Naive B cell (primary cell): Measurements from ENCODE around the gene BSND. TPM values are rescaled to one million over a fixed set of nuclear protein-coding genes. Genes with fewer than 3 reads are reported as not detected.
A peak's percentile ranks its signal among the peaks of the same experiment; 100 is the strongest.
"Not testable (repeated sequence)": the region's sequence is repeated elsewhere in the genome, so short reads cannot be mapped to it uniquely, and the experiment has no call there.

Experiments
- ATAC-seq, 2 donors: fragments of 150-1000 bp; cut with Tn5 transposase; 2 replicates each; pipeline ENCODE4 v1.10.0; 2021; ENCODE audit warnings: low read depth in 2 of 2, mild to moderate bottlenecking in 2 of 2, moderate library complexity in 2 of 2
- DNase-seq: peaks from one replicate; pipeline ENCODE4 v3.0.0; 2022
- H3K27ac Mint-ChIP-seq, 6 donors: one replicate each; pipeline ENCODE4 v1.8.0; 2020 to 2022; ENCODE audit warnings: mild to moderate bottlenecking in 6 of 6, mixed read lengths in 6 of 6, moderate library complexity in 5 of 6, inconsistent platforms in 2 of 6
- H3K27me3 Mint-ChIP-seq, 3 donors: one replicate each; pipeline ENCODE4 v1.8.0; 2021 to 2022; ENCODE audit warnings: mixed read lengths in 3 of 3, mild to moderate bottlenecking in 1 of 3
- H3K36me3 Mint-ChIP-seq, 2 donors: one replicate each; pipeline ENCODE4 v1.8.0; 2020 to 2022; ENCODE audit warnings: mixed read lengths in 2 of 2, inconsistent platforms in 1 of 2, mild to moderate bottlenecking in 1 of 2
- H3K4me1 Mint-ChIP-seq, 3 donors: one replicate each; pipeline ENCODE4 v1.8.0; 2020 to 2022; ENCODE audit warnings: mixed read lengths in 3 of 3, inconsistent platforms in 1 of 3, mild to moderate bottlenecking in 1 of 3, moderate library complexity in 1 of 3
- H3K4me3 Mint-ChIP-seq, 8 donors: one replicate each; pipeline ENCODE4 v1.8.0; 2020 to 2022; ENCODE audit warnings: mild to moderate bottlenecking in 8 of 8, mixed read lengths in 8 of 8, moderate library complexity in 8 of 8, inconsistent platforms in 2 of 8
- H3K9me3 Mint-ChIP-seq, 7 donors: one replicate each; pipeline ENCODE4 v1.8.0; 2020 to 2022; ENCODE audit warnings: mixed read lengths in 7 of 7, mild to moderate bottlenecking in 5 of 7, inconsistent platforms in 2 of 7, moderate library complexity in 1 of 7
- polyA plus RNA-seq, 6 donors: library from polyadenylated mRNA; unstranded; fragments of 300-500 nt; fragmentation: Illumina TruSeq; gene quantifications; one replicate each; pipeline ENCODE4 v1.2.3, GENCODE V29; 2021; ENCODE audit warnings: low read depth in 6 of 6

BSND gene
- polyA plus RNA-seq, 6 donors from 2014 or later: not detected

GRCh38 chr1:55021942-55022546 is 23.3 kb downstream of the BSND start:
- Mint-ChIP-seq H3K4me1 (peaks cover 0 to 8% (median 0%) of the 10 kb centered on the region in 3 donors), H3K27ac (no peak overlapping the region), H3K9me3 (no peaks in the 10 kb centered on the region), H3K27me3 (peaks cover 0 to 54% (median 22%) of the 10 kb centered on the region in 3 donors), H3K36me3 (no peaks in the 10 kb centered on the region), H3K4me3 (no peak overlapping the region)
- peak; percentile 48 to 58 for ATAC-seq
- peak; percentile 17 for DNase-seq

- H3K36me3 Mint-ChIP-seq, ATAC-seq, DNase-seq, H3K4me3 Mint-ChIP-seq, H3K4me1 Mint-ChIP-seq, H3K9me3 Mint-ChIP-seq, H3K27ac Mint-ChIP-seq: not testable (repeated sequence)
- H3K27me3 Mint-ChIP-seq: peaks cover 0 to 45% (median 19%) of the 10 kb centered on the region in 3 donors
These were observed 25.4 kb downstream of the BSND start for GRCh38 chr1:55024163-55024562.

- H3K4me1 Mint-ChIP-seq, H3K36me3 Mint-ChIP-seq: not testable (repeated sequence)
These were observed 27.9 kb downstream of the BSND start for GRCh38 chr1:55026682-55027081.

GRCh38 chr1:55031098-55031497 is 32.4 kb downstream of the BSND start:
- H3K27ac Mint-ChIP-seq, H3K9me3 Mint-ChIP-seq, H3K36me3 Mint-ChIP-seq, H3K4me3 Mint-ChIP-seq, H3K4me1 Mint-ChIP-seq, ATAC-seq, DNase-seq: not testable (repeated sequence)
- peaks cover 26 to 54% (median 35%) of the 10 kb centered on the region in 3 donors for H3K27me3 Mint-ChIP-seq

More at GRCh38 chr1:55026682-55027081, 27.9 kb downstream of the BSND start:
- H3K27me3 Mint-ChIP-seq: peaks cover 6 to 50% (median 10%) of the 10 kb centered on the region in 3 donors
- not testable (repeated sequence) for H3K27ac Mint-ChIP-seq, DNase-seq, H3K9me3 Mint-ChIP-seq, H3K4me3 Mint-ChIP-seq, ATAC-seq

- peaks cover 42 to 74% (median 49%) of the 10 kb centered on the region in 3 donors for H3K27me3 Mint-ChIP-seq
- no peak for ATAC-seq
- H3K4me3 Mint-ChIP-seq: no peak overlapping the region
These were observed 34.5 kb downstream of the BSND start for GRCh38 chr1:55033265-55033614.

GRCh38 chr1:55034476-55035133 is 35.9 kb downstream of the BSND start:
- Mint-ChIP-seq H3K4me1 (no peaks in the 10 kb centered on the region), H3K9me3 (peaks cover 0 to 4% (median 0%) of the 10 kb centered on the region in 7 donors), H3K27ac (no peak overlapping the region)

More at GRCh38 chr1:55033265-55033614, 34.5 kb downstream of the BSND start:
- H3K4me1 Mint-ChIP-seq: no peaks in the 10 kb centered on the region
- H3K27ac Mint-ChIP-seq: peak overlapping the region in 1 of 6 donors; percentile 3
- peaks cover 0 to 7% of the 10 kb centered on the region in 2 donors for H3K36me3 Mint-ChIP-seq
- peaks cover 0 to 4% (median 0%) of the 10 kb centered on the region in 7 donors for H3K9me3 Mint-ChIP-seq
- DNase-seq: no peak

GRCh38 chr1:55035904-55036303 is 37.2 kb downstream of the BSND start:
- Mint-ChIP-seq H3K4me3 (no peak overlapping the region), H3K27ac (no peak overlapping the region), H3K27me3 (peaks cover 53 to 77% (median 65%) of the 10 kb centered on the region in 3 donors), H3K9me3 (peaks cover 0 to 4% (median 0%) of the 10 kb centered on the region in 7 donors), H3K4me1 (peaks cover 0 to 3% (median 0%) of the 10 kb centered on the region in 3 donors), H3K36me3 (peaks cover 0 to 7% of the 10 kb centered on the region in 2 donors)
- DNase-seq (no peak), ATAC-seq (no peak)

More at GRCh38 chr1:55034476-55035133, 35.9 kb downstream of the BSND start:
- H3K27me3 Mint-ChIP-seq: peaks cover 51 to 77% (median 53%) of the 10 kb centered on the region in 3 donors
- H3K36me3 Mint-ChIP-seq: peaks cover 0 to 7% of the 10 kb centered on the region in 2 donors
- DNase-seq: no peak
- ATAC-seq: no peak
- H3K4me3 Mint-ChIP-seq: no peak overlapping the region

GRCh38 chr1:55037733-55038551 is 39.2 kb downstream of the BSND start:
- no peak overlapping the region for H3K27ac Mint-ChIP-seq
- ATAC-seq: no peak
- peaks cover 0 to 7% of the 10 kb centered on the region in 2 donors for H3K36me3 Mint-ChIP-seq
- H3K27me3 Mint-ChIP-seq: peaks cover 55 to 89% (median 81%) of the 10 kb centered on the region in 3 donors
- no peak overlapping the region for H3K4me3 Mint-ChIP-seq
- H3K9me3 Mint-ChIP-seq: peaks cover 0 to 4% (median 0%) of the 10 kb centered on the region in 7 donors
- DNase-seq: no peak
- H3K4me1 Mint-ChIP-seq: peaks cover 0 to 3% (median 0%) of the 10 kb centered on the region in 3 donors

- DNase-seq: no peak
- no peak for ATAC-seq
- Mint-ChIP-seq H3K4me1 (peaks cover 0 to 3% (median 0%) of the 10 kb centered on the region in 3 donors), H3K9me3 (peaks cover 0 to under 1% (median 0%) of the 10 kb centered on the region in 7 donors), H3K27me3 (peaks cover 55 to 83% (median 77%) of the 10 kb centered on the region in 3 donors), H3K36me3 (peaks cover 0 to 2% of the 10 kb centered on the region in 2 donors), H3K4me3 (no peak overlapping the region), H3K27ac (no peak overlapping the region)
These were observed 39.8 kb downstream of the BSND start for GRCh38 chr1:55038552-55038838.

- H3K4me1 Mint-ChIP-seq: peaks cover 0 to 3% (median 0%) of the 10 kb centered on the region in 3 donors
- no peaks in the 10 kb centered on the region for H3K36me3 Mint-ChIP-seq
- H3K4me3 Mint-ChIP-seq: no peak overlapping the region
- peak overlapping the region in 1 of 6 donors; percentile 90 for H3K27ac Mint-ChIP-seq
- ATAC-seq: no peak
- no peaks in the 10 kb centered on the region for H3K9me3 Mint-ChIP-seq
- peaks cover 55 to 80% (median 78%) of the 10 kb centered on the region in 3 donors for H3K27me3 Mint-ChIP-seq
- DNase-seq: no peak
These were observed 40.2 kb downstream of the BSND start for GRCh38 chr1:55038974-55039341.

- Mint-ChIP-seq H3K27me3 (peaks cover 53 to 78% (median 74%) of the 10 kb centered on the region in 3 donors), H3K9me3 (no peaks in the 10 kb centered on the region), H3K4me1 (peaks cover 0 to 3% (median 0%) of the 10 kb centered on the region in 3 donors), H3K27ac (peak within 1 kb of the TSS in 1 of 6 donors; percentile 90), H3K4me3 (peak within 1 kb of the TSS in 1 of 8 donors; percentile 59), H3K36me3 (no peaks in the 10 kb centered on the region)
- DNase-seq: no peak
- ATAC-seq: no peak
These were observed 40.8 kb downstream of the BSND start, which contains the start of gene PCSK9 for GRCh38 chr1:55039342-55040082. Gene PCSK9, plus strand, starts transcription at chr1:55039548. Its CDS starts 290 bp downstream, at chr1:55039838.

GRCh38 chr1:55040083-55040932 is 41.6 kb downstream of the BSND start:
- peak overlapping the region in 1 of 8 donors; percentile 59 for H3K4me3 Mint-ChIP-seq
- H3K27me3 Mint-ChIP-seq: peaks cover 48 to 70% (median 69%) of the 10 kb centered on the region in 3 donors
- no peak for ATAC-seq

More at GRCh38 chr1:55040083-55040932, 41.6 kb downstream of the BSND start:
- peaks cover 0 to 3% (median 0%) of the 10 kb centered on the region in 3 donors for H3K4me1 Mint-ChIP-seq
- no peaks in the 10 kb centered on the region for H3K36me3 Mint-ChIP-seq
- no peaks in the 10 kb centered on the region for H3K9me3 Mint-ChIP-seq
- no peak for DNase-seq
- no peak overlapping the region for H3K27ac Mint-ChIP-seq
